ENCODE results near the gene ZWILCH. TPM values are rescaled to one million over a fixed set of nuclear protein-coding genes. Genes with fewer than 3 reads are reported as not detected.

ZWILCH gene
- total and polyA plus RNA-seq, 8 donors, result 1.2 to 4.3 (median 3.1) TPM

DNA sequence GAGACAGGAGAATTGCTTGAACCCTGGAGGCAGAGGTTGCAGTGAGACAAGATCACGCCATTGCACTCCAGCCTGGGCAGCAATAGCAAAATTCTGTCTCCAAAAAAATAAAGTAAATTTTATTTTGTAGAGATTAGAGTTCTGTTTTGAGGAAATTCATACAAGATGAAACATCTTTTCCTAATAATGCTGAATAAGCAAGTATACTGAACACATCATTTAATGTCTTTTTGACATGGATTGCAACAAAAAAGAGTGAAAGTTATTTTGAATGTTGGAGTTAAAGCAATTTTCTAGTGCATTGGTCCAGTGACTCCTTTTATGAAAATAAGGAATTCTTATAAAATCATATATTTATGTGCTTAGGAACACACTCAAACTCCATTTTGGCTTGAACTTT, 40.1 kb downstream of the ZWILCH start:
- Histone ChIP-seq H3K27me3 (no peaks in the 10 kb centered on the region), H3K27ac (no peak overlapping the region), H3K36me3 (peaks cover 0 to 6% (median 0%) of the 10 kb centered on the region in 3 donors), H3K4me3 (no peak overlapping the region), H3K4me1 (no peaks in the 10 kb centered on the region), H3K9me3 (no peaks in the 10 kb centered on the region)
- intact Hi-C loops (cut with DNase I), result no loop called here
- 92 to 93% methylated on average over 1 of the region's 1 CpG for WGBS, 2 donors
- ATAC-seq (no peak), FAIRE-seq (no peak), DNase-seq (no peak)
- TF ChIP-seq, protein P1, sequence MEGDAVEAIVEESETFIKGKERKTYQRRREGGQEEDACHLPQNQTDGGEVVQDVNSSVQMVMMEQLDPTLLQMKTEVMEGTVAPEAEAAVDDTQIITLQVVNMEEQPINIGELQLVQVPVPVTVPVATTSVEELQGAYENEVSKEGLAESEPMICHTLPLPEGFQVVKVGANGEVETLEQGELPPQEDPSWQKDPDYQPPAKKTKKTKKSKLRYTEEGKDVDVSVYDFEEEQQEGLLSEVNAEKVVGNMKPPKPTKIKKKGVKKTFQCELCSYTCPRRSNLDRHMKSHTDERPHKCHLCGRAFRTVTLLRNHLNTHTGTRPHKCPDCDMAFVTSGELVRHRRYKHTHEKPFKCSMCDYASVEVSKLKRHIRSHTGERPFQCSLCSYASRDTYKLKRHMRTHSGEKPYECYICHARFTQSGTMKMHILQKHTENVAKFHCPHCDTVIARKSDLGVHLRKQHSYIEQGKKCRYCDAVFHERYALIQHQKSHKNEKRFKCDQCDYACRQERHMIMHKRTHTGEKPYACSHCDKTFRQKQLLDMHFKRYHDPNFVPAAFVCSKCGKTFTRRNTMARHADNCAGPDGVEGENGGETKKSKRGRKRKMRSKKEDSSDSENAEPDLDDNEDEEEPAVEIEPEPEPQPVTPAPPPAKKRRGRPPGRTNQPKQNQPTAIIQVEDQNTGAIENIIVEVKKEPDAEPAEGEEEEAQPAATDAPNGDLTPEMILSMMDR (IDR thresholded peaks at IDR 0.05), result no peak

DNA sequence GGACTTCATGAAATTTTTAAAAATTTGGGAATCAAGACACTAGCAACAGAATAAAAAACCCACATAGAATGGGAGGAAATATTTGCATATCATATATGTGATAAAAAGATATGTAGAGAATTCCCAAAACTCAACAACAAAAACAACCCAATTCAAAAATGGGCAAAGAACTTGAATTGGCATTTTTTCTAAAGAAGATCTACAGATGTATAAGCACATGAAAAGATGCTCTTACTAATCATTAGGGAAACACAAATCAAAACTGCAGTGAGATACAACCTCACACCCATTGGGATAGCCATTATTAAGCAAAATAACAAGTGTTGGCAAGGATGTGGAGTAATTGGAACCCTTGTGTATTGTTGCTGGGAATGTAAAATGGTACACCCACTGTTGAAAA, 50.6 kb downstream of the ZWILCH start:
- Histone ChIP-seq H3K9me3 (no peaks in the 10 kb centered on the region), H3K27ac (no peak overlapping the region), H3K27me3 (no peaks in the 10 kb centered on the region), H3K4me3 (no peak overlapping the region), H3K36me3 (no peaks in the 10 kb centered on the region), H3K4me1 (no peaks in the 10 kb centered on the region)
- FAIRE-seq, result no peak
- no peak for DNase-seq
- no peak for ATAC-seq
- intact Hi-C loops (cut with DNase I), result no loop called here
- TF ChIP-seq, protein P1 (IDR thresholded peaks at IDR 0.05), result no peak

DNA sequence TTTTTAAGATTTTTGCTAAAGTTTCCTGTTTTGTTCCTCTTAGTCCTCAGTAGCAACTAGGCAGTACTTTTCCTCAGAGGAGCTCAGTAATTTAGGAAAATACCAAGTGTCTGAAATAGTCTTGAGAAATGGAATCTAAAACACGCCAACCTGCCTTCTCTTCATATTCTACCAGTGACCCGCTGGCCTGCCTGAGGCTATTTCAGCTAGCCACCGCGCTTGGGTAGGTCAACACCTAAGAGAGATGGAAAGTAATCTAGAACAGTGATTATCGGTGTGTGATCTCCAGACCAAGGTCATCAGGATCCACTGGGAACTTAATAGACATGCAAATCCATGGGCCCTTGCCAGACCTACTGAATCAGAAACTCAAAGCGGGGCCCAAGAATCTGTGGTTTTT, 53.1 kb downstream of the ZWILCH start:
- FAIRE-seq, result no peak
- H3K27ac ChIP-seq, result no peak overlapping the region
- TF ChIP-seq, protein P1 (IDR thresholded peaks at IDR 0.05), result no peak
- no peak overlapping the region for H3K4me3 ChIP-seq
- no peak for DNase-seq
- H3K4me1 ChIP-seq, result no peaks in the 10 kb centered on the region
- 88 to 94% methylated on average over 6 of the region's 6 CpGs for WGBS, 2 donors
- H3K27me3 ChIP-seq, result no peaks in the 10 kb centered on the region
- intact Hi-C loops (cut with DNase I), result no loop called here
- no peaks in the 10 kb centered on the region for H3K9me3 ChIP-seq
- H3K36me3 ChIP-seq, result no peaks in the 10 kb centered on the region
- no peak for ATAC-seq

DNA sequence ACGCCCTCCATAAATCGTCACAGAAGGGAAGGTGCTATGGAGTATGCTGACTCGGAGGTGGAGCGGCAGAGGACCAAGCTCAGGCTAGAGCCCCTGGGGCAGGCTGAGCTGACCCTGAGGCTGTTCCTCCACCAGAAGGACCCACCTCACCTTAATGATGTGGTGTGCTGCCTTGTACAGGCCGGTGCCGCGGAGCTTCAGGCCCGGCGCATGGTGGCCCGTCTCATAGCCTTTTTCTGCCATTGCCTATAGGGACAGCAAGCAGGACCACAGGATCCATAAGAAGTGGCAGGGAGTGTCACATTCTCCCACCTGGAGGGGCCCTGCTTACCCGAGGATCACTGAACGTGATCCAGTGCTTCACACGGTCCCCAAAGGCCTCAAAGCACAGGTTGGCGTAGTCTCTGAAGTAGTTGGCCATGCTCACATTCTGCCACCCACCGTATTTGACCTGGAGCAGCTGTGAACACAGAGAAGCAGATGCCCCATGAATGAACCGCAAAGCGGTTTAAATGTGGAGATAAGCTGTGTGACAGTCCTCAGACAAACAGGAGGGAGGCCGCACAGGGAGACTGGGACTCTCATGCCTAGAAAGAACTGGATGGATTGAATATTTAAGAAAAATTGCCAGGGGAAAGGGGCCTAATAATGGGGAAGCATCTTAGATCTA, 55.9 kb downstream of the ZWILCH start:
- 83 to 86% methylated on average over 18 of the region's 18 CpGs for WGBS, 2 donors
- DNase-seq (no peak), ATAC-seq (no peak), FAIRE-seq (no peak)
- Histone ChIP-seq H3K27me3 (no peaks in the 10 kb centered on the region), H3K36me3 (no peaks in the 10 kb centered on the region), H3K9me3 (no peaks in the 10 kb centered on the region), H3K27ac (no peak overlapping the region), H3K4me1 (no peaks in the 10 kb centered on the region), H3K4me3 (no peak overlapping the region)
- TF ChIP-seq, protein P1 (IDR thresholded peaks at IDR 0.05), result no peak
- intact Hi-C loops (cut with DNase I), result no loop called here

GRCh38 chr15:66563126-66563525, 58.0 kb downstream of the ZWILCH start:
- DNase-seq (no peak), FAIRE-seq (no peak), ATAC-seq (no peak)
- intact Hi-C loops (cut with DNase I), result no loop called here
- H3K4me1 ChIP-seq, result no peaks in the 10 kb centered on the region
- H3K9me3 ChIP-seq, result no peaks in the 10 kb centered on the region
- H3K36me3 ChIP-seq, result no peaks in the 10 kb centered on the region
- TF ChIP-seq, protein P1 (IDR thresholded peaks at IDR 0.05), result no peak
- H3K27ac ChIP-seq, result no peak overlapping the region
- 91 to 97% methylated on average over 4 of the region's 4 CpGs for WGBS, 2 donors
- no peak overlapping the region for H3K4me3 ChIP-seq
- no peaks in the 10 kb centered on the region for H3K27me3 ChIP-seq
